HG03469 (cell line): Measurements from ENCODE around the gene TMEM74B.
"Not testable (repeated sequence)": the region's sequence is repeated elsewhere in the genome, so short reads cannot be mapped to it uniquely, and the experiment has no call there.

Source experiments
- ATAC-seq: cut with Tn5 transposase; IDR thresholded peaks from one replicate; pipeline ENCODE4 v1.9.1; 2021; ENCODE audit warnings: mild to moderate bottlenecking, moderate library complexity, moderate number of reproducible peaks; ENCODE audit not compliant: unreplicated experiment

Gene TMEM74B

GRCh38 chr20:1149812-1150211 is 35.0 kb downstream of the TMEM74B start:
- not testable (repeated sequence) for ATAC-seq

- ATAC-seq, result no peak
Measured at GRCh38 chr20:1146957-1147356, 37.8 kb downstream of the TMEM74B start.

GRCh38 chr20:1144401-1145172 is 40.2 kb downstream of the TMEM74B start:
- no peak for ATAC-seq

- no peak for ATAC-seq
Measured at GRCh38 chr20:1137236-1137635, 47.5 kb downstream of the TMEM74B start.

GRCh38 chr20:1134836-1135235 is 49.9 kb downstream of the TMEM74B start:
- no peak for ATAC-seq

- no peak for ATAC-seq
Measured at GRCh38 chr20:1134355-1134754, 50.4 kb downstream of the TMEM74B start.

GRCh38 chr20:1131354-1131753 is 53.4 kb downstream of the TMEM74B start:
- no peak for ATAC-seq

- no peak for ATAC-seq
Measured at GRCh38 chr20:1130847-1131246, 53.9 kb downstream of the TMEM74B start.
